ENCODE data around the gene REXO4. TPM values are rescaled to one million over a fixed set of nuclear protein-coding genes. Genes with fewer than 3 reads are reported as not detected.

The REXO4 gene
- total and polyA plus RNA-seq, 10 of the 15 experiments (the other 5 are each of a cell fraction or from before 2014, with no cell fraction given), result 2.7 to 43.9 (median 30.5) TPM

- TF ChIP-seq SIX5 (IDR thresholded peaks at IDR 0.05; ENCODE audit: low read depth, low read length, severe bottlenecking), result peak; percentile 66
- TF ChIP-seq NR2C2 (IDR thresholded peaks at IDR 0.05; ENCODE audit: borderline replicate concordance, control insufficient read depth, insufficient read length, low read depth), result no peak
- TF ChIP-seq BCL3 (IDR thresholded peaks at IDR 0.05; ENCODE audit: borderline replicate concordance, insufficient read depth, low read depth, low read length, poor library complexity, severe bottlenecking), result peak; percentile 72
- peak; percentile 69 for TF ChIP-seq SP1 (IDR thresholded peaks at IDR 0.05; ENCODE audit: low read depth, low read length)
- TF ChIP-seq ESRRA (IDR thresholded peaks at IDR 0.05; ENCODE audit: low read length), result no peak
- no peak for TF ChIP-seq CEBPZ (IDR thresholded peaks at IDR 0.05; ENCODE audit: low read depth, low read length)
- TF ChIP-seq SMC3 (IDR thresholded peaks at IDR 0.05; ENCODE audit: borderline replicate concordance, low read length), result no peak
- TF ChIP-seq USF1 (IDR thresholded peaks at IDR 0.05; ENCODE audit: borderline replicate concordance, extremely low read length, insufficient read depth, low read depth, low read length), result peak; percentile 58
- TF ChIP-seq EED (IDR thresholded peaks at IDR 0.05; ENCODE audit: low read depth), result peak; percentile 51; the same call in 1 of the 2 replicates
- peak; percentile 76; the same call in 1 of the 2 replicates for TF ChIP-seq MAX (IDR thresholded peaks at IDR 0.05; ENCODE audit: low read depth, low read length)
- TF ChIP-seq EZH2 (IDR thresholded peaks at IDR 0.05; ENCODE audit: borderline replicate concordance, control insufficient read depth, low read depth, low read length), result no peak
- peak; percentile 75 for TF ChIP-seq MTA2 (IDR thresholded peaks at IDR 0.05; ENCODE audit: low read depth)
- no peak for TF ChIP-seq ASH2L (IDR thresholded peaks at IDR 0.05; ENCODE audit: borderline replicate concordance, low read depth)
- no peak for TF ChIP-seq RFX5 (IDR thresholded peaks at IDR 0.05; ENCODE audit: low read depth, low read length)
- TF ChIP-seq LARP7 (IDR thresholded peaks at IDR 0.05), result peak; percentile 100
- no peak for TF ChIP-seq ZNF384 (IDR thresholded peaks at IDR 0.05; ENCODE audit: borderline replicate concordance, low read depth, low read length)
- TF ChIP-seq HDAC2 (IDR thresholded peaks at IDR 0.05), result no peak
- TF ChIP-seq JUND (IDR thresholded peaks at IDR 0.05; ENCODE audit: low read depth, low read length), result no peak
- peak; percentile 86 for TF ChIP-seq CBFB (IDR thresholded peaks at IDR 0.05; ENCODE audit: low read depth)
- peak; percentile 89 for TF ChIP-seq SIN3A (IDR thresholded peaks at IDR 0.05; ENCODE audit: low read depth, low read length)
- TF ChIP-seq IKZF1 (conservative IDR thresholded peaks at IDR 0.05), result peak; percentile 99
- TF ChIP-seq CBX3 (IDR thresholded peaks at IDR 0.05; ENCODE audit: borderline replicate concordance, low read depth), result no peak
- no peak for TF ChIP-seq ZNF274 (IDR thresholded peaks at IDR 0.05; ENCODE audit: insufficient read depth, insufficient read length)
- TF ChIP-seq CREB1 (IDR thresholded peaks at IDR 0.05; ENCODE audit: low read depth), result peak; percentile 85
Observed at GRCh38 chr9:133417541-133418461, at the start of gene REXO4 (continued).

Measured in GM12878 (cell line).